DND-41 (cell line): ENCODE data around the gene IL20RA.

Source experiments
- ATAC-seq: fragments of 200-7000 bp; cut with Tn5 transposase; 3 replicates; pipeline ENCODE4 v1.9.1; 2021; ENCODE audit warnings: low read depth; ENCODE audit not compliant: insufficient read depth
- DNase-seq: peaks from one replicate; pipeline ENCODE4 v3.0.0-alpha.2; 2020
- H2AFZ ChIP-seq: 2 replicates; pipeline ENCODE4 v1.6.0; 2012; ENCODE audit warnings: low read depth, low read length
- H3K27ac ChIP-seq: 2 replicates; pipeline ENCODE4 v1.5.1; 2012; ENCODE audit warnings: low read length, inconsistent platforms
- H3K27me3 ChIP-seq: fragments of 200-600 bp; sonication (generic); 2 replicates; pipeline ENCODE4 v1.6.0; 2012; ENCODE audit warnings: low read length, mild to moderate bottlenecking, inconsistent platforms; ENCODE audit not compliant: insufficient read depth, poor library complexity
- H3K36me3 ChIP-seq: 2 replicates; pipeline ENCODE4 v1.5.1; 2012; ENCODE audit warnings: low read length, inconsistent platforms; ENCODE audit not compliant: insufficient read depth
- H3K4me1 ChIP-seq: 2 replicates; pipeline ENCODE4 v1.5.1; 2012; ENCODE audit warnings: mild to moderate bottlenecking, low read length; ENCODE audit not compliant: insufficient read depth
- H3K4me2 ChIP-seq: 2 replicates; pipeline ENCODE4 v1.6.0; 2012; ENCODE audit warnings: mild to moderate bottlenecking, moderate library complexity, low read length, inconsistent platforms; ENCODE audit not compliant: insufficient read depth
- H3K4me3 ChIP-seq, 2 experiments: fragments of 200-600 bp in 1 of 2; shearing (Covaris generic) in 1 of 2; 2 replicates each; pipeline ENCODE4 v1.5.1; 2012 to 2016; ENCODE audit warnings: inconsistent platforms in 2 of 2, low read length in 2 of 2, mild to moderate bottlenecking in 2 of 2, low read depth in 1 of 2, moderate library complexity in 1 of 2
- H3K79me2 ChIP-seq: 2 replicates; pipeline ENCODE4 v1.6.0; 2012; ENCODE audit warnings: low read length, inconsistent platforms; ENCODE audit not compliant: insufficient read depth
- H3K9ac ChIP-seq: 2 replicates; pipeline ENCODE4 v1.6.0; 2012; ENCODE audit warnings: low read depth, mild to moderate bottlenecking, inconsistent platforms, low read length, moderate library complexity
- H3K9me3 ChIP-seq: 2 replicates; pipeline ENCODE4 v1.5.1; 2012; ENCODE audit warnings: low read length, moderate library complexity, mild to moderate bottlenecking, inconsistent platforms; ENCODE audit not compliant: insufficient read depth, severe bottlenecking
- H4K20me1 ChIP-seq: 2 replicates; pipeline ENCODE4 v1.6.0; 2012; ENCODE audit warnings: low read length; ENCODE audit not compliant: insufficient read depth
- EZH2 ChIP-seq: IDR thresholded peaks from 3 replicates; pipeline ENCODE4 v1.6.1; 2012; ENCODE audit warnings: borderline replicate concordance, low read depth, mild to moderate bottlenecking, moderate library complexity, low read length, inconsistent platforms; ENCODE audit not compliant: severe bottlenecking
- TF ChIP-seq, protein P1 (sequence below): IDR thresholded peaks from 2 replicates; pipeline ENCODE4 v1.5.1; 2012; ENCODE audit warnings: borderline replicate concordance, low read length, moderate library complexity, mild to moderate bottlenecking; ENCODE audit not compliant: poor library complexity, severe bottlenecking; ENCODE audit errors: extremely low read depth

IL20RA gene

DNA sequence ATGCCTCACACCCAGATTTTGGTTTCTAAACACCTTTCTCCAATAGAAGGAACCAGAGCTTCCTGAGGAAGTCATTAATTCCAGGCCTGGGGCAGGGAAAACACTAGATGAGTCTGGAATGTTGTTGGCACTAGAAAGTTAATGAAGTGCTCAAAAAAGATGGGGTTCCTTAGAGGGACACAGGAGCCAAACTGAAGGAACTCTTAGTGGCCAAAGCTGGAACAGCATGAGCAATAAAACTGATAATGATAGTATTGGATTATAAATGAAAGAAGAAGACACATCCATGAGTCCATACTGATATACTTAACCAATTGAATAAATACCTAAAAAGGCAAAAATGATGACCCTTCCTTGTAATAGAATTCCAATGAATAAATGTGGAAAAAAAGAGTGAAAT lies 4.4 kb downstream of the IL20RA start:
- ATAC-seq: no peak
- Histone ChIP-seq H4K20me1 (peaks cover 2% of the 10 kb centered on the region; the same call in 1 of the 2 replicates), H3K36me3 (no peaks in the 10 kb centered on the region), H3K79me2 (no peaks in the 10 kb centered on the region), H2AFZ (no peak overlapping the region), H3K4me1 (no peaks in the 10 kb centered on the region), H3K4me2 (no peak overlapping the region), H3K9ac (no peak overlapping the region), H3K27me3 (peaks cover 68% of the 10 kb centered on the region), H3K27ac (no peak overlapping the region), H3K4me3 (no peak overlapping the region), H3K9me3 (no peaks in the 10 kb centered on the region)
- no peak for DNase-seq
- TF ChIP-seq, protein P1, sequence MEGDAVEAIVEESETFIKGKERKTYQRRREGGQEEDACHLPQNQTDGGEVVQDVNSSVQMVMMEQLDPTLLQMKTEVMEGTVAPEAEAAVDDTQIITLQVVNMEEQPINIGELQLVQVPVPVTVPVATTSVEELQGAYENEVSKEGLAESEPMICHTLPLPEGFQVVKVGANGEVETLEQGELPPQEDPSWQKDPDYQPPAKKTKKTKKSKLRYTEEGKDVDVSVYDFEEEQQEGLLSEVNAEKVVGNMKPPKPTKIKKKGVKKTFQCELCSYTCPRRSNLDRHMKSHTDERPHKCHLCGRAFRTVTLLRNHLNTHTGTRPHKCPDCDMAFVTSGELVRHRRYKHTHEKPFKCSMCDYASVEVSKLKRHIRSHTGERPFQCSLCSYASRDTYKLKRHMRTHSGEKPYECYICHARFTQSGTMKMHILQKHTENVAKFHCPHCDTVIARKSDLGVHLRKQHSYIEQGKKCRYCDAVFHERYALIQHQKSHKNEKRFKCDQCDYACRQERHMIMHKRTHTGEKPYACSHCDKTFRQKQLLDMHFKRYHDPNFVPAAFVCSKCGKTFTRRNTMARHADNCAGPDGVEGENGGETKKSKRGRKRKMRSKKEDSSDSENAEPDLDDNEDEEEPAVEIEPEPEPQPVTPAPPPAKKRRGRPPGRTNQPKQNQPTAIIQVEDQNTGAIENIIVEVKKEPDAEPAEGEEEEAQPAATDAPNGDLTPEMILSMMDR: peak; percentile 22
- TF ChIP-seq EZH2: no peak

DNA sequence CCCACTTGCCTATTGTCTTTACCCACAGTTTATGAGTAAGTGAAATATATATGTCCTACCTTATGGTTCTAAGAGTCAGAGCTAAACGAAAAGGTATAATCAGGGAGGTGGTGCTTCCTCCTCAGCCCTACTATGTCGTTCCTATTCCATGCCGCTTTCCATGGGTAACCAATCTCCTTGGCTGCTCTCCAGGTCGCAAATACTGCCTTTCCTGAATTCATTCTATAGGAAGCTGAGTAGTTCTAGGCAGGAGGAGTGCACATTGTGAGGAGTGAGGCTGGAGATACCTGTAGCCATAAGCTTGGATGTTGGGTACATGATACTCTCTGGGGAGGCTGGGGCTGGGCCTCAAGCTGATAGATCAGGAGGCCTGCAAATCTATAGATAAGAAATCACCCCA lies 5.8 kb downstream of the IL20RA start:
- TF ChIP-seq EZH2: no peak
- TF ChIP-seq, protein P1: no peak
- ATAC-seq: no peak

DNA sequence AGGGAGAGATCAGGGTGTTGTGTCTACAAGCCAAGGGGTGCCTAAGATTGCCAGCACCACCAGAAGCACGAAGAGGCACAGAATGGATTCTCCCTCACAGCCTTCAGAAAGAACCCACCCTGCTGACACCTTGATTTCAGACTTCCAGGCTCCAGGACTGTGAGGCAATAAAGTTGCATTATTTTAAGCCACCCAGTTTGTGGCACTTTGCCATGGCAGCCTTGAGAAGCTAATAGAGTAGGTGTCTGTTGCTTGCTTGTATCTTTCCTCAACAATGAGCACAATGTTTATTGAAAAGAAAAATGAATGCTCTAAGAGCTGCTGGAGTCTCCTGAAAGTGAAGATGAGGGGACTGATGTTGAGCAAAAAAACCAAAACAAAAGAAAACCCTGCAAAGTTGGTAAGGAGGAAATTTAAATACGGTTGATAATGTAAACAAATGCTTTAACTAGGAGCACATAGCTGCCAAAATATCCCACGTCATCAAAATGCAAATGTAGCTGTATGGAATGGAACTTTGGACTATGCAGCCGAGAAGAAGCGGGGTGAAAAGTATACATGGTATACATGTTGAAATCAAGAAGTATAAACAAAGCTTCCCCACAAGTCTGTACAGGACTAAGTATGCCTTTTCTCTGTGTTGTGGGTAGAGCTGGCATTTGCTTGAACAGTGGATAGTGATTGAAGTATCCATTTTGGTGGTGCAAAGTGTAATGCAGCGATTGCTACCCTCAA lies 8.0 kb downstream of the IL20RA start:
- H3K9ac ChIP-seq: no peak overlapping the region
- TF ChIP-seq, protein P1: no peak
- no peak for TF ChIP-seq EZH2
- H3K4me1 ChIP-seq: no peaks in the 10 kb centered on the region
- no peaks in the 10 kb centered on the region for H3K9me3 ChIP-seq
- DNase-seq (no peak), ATAC-seq (no peak)
- no peaks in the 10 kb centered on the region for H3K79me2 ChIP-seq
- peaks cover 10% of the 10 kb centered on the region; the same call in 1 of the 2 replicates for H4K20me1 ChIP-seq
- H3K27ac ChIP-seq: no peak overlapping the region
- H3K27me3 ChIP-seq: peaks cover 63% of the 10 kb centered on the region
- no peaks in the 10 kb centered on the region for H3K36me3 ChIP-seq
- H3K4me2 ChIP-seq: no peak overlapping the region
- no peak overlapping the region for H2AFZ ChIP-seq
- H3K4me3 ChIP-seq: no peak overlapping the region

More for the DNA sequence above, 5.8 kb downstream of the IL20RA start:
- no peaks in the 10 kb centered on the region for H3K9me3 ChIP-seq
- H3K4me2 ChIP-seq: no peak overlapping the region
- no peaks in the 10 kb centered on the region for H3K36me3 ChIP-seq
- no peaks in the 10 kb centered on the region for H3K79me2 ChIP-seq
- H2AFZ ChIP-seq: no peak overlapping the region
- H4K20me1 ChIP-seq: peaks cover 2% of the 10 kb centered on the region; the same call in 1 of the 2 replicates
- no peaks in the 10 kb centered on the region for H3K4me1 ChIP-seq
- DNase-seq: no peak
- no peak overlapping the region for H3K27ac ChIP-seq
- no peak overlapping the region for H3K4me3 ChIP-seq
- H3K9ac ChIP-seq: no peak overlapping the region
- H3K27me3 ChIP-seq: peaks cover 71% of the 10 kb centered on the region
